Endothelial cell of umbilical vein (primary cell): Measurements from ENCODE around the gene SYCE1L. TPM values are rescaled to one million over a fixed set of nuclear protein-coding genes. Genes with fewer than 3 reads are reported as not detected.

Source experiments
- BruUV-seq: library from RNA; stranded (reverse); fragments of 400-500 nt; replicated peaks from 2 replicates; lab custom pipeline; 2021; lab: Mats Ljungman, UMichigan
- CTCF ChIA-PET: fragments of 300-600, 350-600 bp; sonication (Branson Sonifier 250); formaldehyde crosslinking; loops from one replicate; lab custom pipeline; 2021; ENCODE audit warnings: antibody characterized with exemption, inconsistent platforms; lab: Charles Lee
- POLR2A ChIA-PET: fragments of 300-600, 350-600 bp; sonication (Branson Sonifier 250); formaldehyde crosslinking; loops from one replicate; lab custom pipeline; 2021; ENCODE audit warnings: antibody characterized with exemption, inconsistent platforms; lab: Charles Lee
- DNase-seq: peaks from one replicate; pipeline ENCODE4 v3.0.0-alpha.2; 2011; ENCODE audit warnings: low read depth, low spot score
- FAIRE-seq: peaks from 2 replicates; lab custom pipeline; 2011; peaks lifted over from hg19 to GRCh38; lab: Jason Lieb, UNC
- H2AFZ ChIP-seq: 2 replicates; pipeline ENCODE4 v1.6.0; 2012; ENCODE audit warnings: low read depth, low read length, control low read depth, inconsistent platforms
- H3K27ac ChIP-seq: 2 replicates; pipeline ENCODE4 v1.5.1; 2011; ENCODE audit warnings: low read depth, mild to moderate bottlenecking, control low read depth, low read length, moderate library complexity; ENCODE audit not compliant: insufficient read depth
- H3K27me3 ChIP-seq, 2 experiments: 2 replicates each; pipeline versions ENCODE4 v1.6.0 to v1.6.1; 2011; ENCODE audit warnings: low read length in 2 of 2, mixed read lengths in 1 of 2; ENCODE audit not compliant: control insufficient read depth in 2 of 2, insufficient read depth in 2 of 2
- H3K36me3 ChIP-seq, 2 experiments: 2 replicates in 1 of 2; 3 replicates in 1 of 2; pipeline ENCODE4 v1.5.1; 2011; ENCODE audit warnings: low read length in 2 of 2, mild to moderate bottlenecking in 1 of 2, moderate library complexity in 1 of 2; ENCODE audit not compliant: control insufficient read depth in 2 of 2, insufficient read depth in 2 of 2; ENCODE audit errors: extremely low read depth in 1 of 2
- H3K4me1 ChIP-seq: 3 replicates; pipeline ENCODE4 v1.5.1; 2011; ENCODE audit warnings: mild to moderate bottlenecking, low read length; ENCODE audit not compliant: control insufficient read depth, insufficient read depth; ENCODE audit errors: extremely low read depth
- H3K4me2 ChIP-seq: 2 replicates; pipeline ENCODE4 v1.6.1; 2011; ENCODE audit warnings: low read length, control low read depth, mixed read lengths; ENCODE audit not compliant: insufficient read depth
- H3K4me3 ChIP-seq, 3 experiments: fragments of 200-600 bp in 1 of 3; sonication (generic), shearing (Covaris generic) in 1 of 3; replicated peaks in 1 of 3; 2 replicates each; pipeline ENCODE4 v1.5.1; 2011 to 2016; ENCODE audit warnings: control low read depth in 3 of 3, low read length in 3 of 3, mild to moderate bottlenecking in 2 of 3, inconsistent platforms in 1 of 3, low read depth in 1 of 3, moderate library complexity in 1 of 3; ENCODE audit not compliant: insufficient read depth in 1 of 3
- H3K79me2 ChIP-seq: 2 replicates; pipeline ENCODE4 v1.6.0; 2012; ENCODE audit warnings: low read length, inconsistent platforms; ENCODE audit not compliant: control insufficient read depth, insufficient read depth
- H3K9ac ChIP-seq: replicated peaks from 2 replicates; pipeline ENCODE3; 2011; ENCODE audit warnings: low read length, control low read depth; ENCODE audit not compliant: insufficient read depth; ENCODE audit errors: extremely low read depth
- H3K9me1 ChIP-seq: replicated peaks from 3 replicates; pipeline ENCODE4 v1.6.0; 2011; ENCODE audit warnings: mild to moderate bottlenecking, low read length; ENCODE audit not compliant: control insufficient read depth, insufficient read depth; ENCODE audit errors: extremely low read depth
- H3K9me3 ChIP-seq: replicated peaks from 2 replicates; pipeline ENCODE4 v1.5.1; 2012; ENCODE audit warnings: low read length, inconsistent platforms; ENCODE audit not compliant: control insufficient read depth, insufficient read depth
- H4K20me1 ChIP-seq: replicated peaks from 2 replicates; pipeline ENCODE3; 2011; ENCODE audit warnings: mild to moderate bottlenecking, low read length; ENCODE audit not compliant: control insufficient read depth, insufficient read depth; ENCODE audit errors: extremely low read depth
- CTCF ChIP-seq, 2 donors: IDR thresholded peaks; 1 replicate in 1 of 2; 2 replicates in 1 of 2; pipeline ENCODE4 v1.5.1; 2011; ENCODE audit warnings: low read length in 2 of 2, mild to moderate bottlenecking in 2 of 2, moderate library complexity in 2 of 2, control low read depth in 1 of 2, inconsistent platforms in 1 of 2, low read depth in 1 of 2; ENCODE audit not compliant: insufficient read depth in 1 of 2; ENCODE audit errors: extremely low read depth in 1 of 2
- FOS ChIP-seq: IDR thresholded peaks from 2 replicates; pipeline ENCODE4 v1.6.1; 2011; ENCODE audit warnings: mild to moderate bottlenecking, low read length, moderate library complexity, borderline replicate concordance; ENCODE audit not compliant: insufficient read depth
- MAX ChIP-seq: IDR thresholded peaks from 2 replicates; pipeline ENCODE4 v1.6.1; 2011; ENCODE audit not compliant: insufficient read depth, insufficient read length
- MYC ChIP-seq: IDR thresholded peaks from one replicate; pipeline ENCODE4 v1.6.1; 2011; ENCODE audit warnings: mild to moderate bottlenecking, low read depth, low read length
- dilution Hi-C: fragments of 300-500 bp; cut with MboI; formaldehyde crosslinking; loops from one replicate; pipeline ENCODE4 v1.15.0; 2019; ENCODE audit warnings: low sequenced_read_pairs; ENCODE audit not compliant: extremely low pct_ligation_motif_present
- intact Hi-C: fragments of 100-400 bp; cut with micrococcal nuclease; formaldehyde crosslinking; loops from one replicate; pipeline ENCODE4 v1.10.0; 2022
- polyA plus RNA-seq, 4 experiments: library from polyadenylated mRNA; depleted of rRNA in 3 of 4; stranded (reverse) in 3 of 4; unstranded in 1 of 4; fragments of >200 nt; gene quantifications; 2 replicates each; pipeline versions ENCODE4 v1.2.1 to v1.2.3, GENCODE V29; 2011 to 2012; ENCODE audit warnings: missing spikeins in 1 of 4
- total RNA-seq: library from RNA; stranded (reverse); gene quantifications from 2 replicates; pipeline ENCODE4 v1.2.3, GENCODE V29; 2021

Gene SYCE1L
- total and polyA plus RNA-seq, 2 donors (not counting 3 experiments of a cell fraction or from before 2014, with no cell fraction given): 6.8 to 13.7 TPM

DNA sequence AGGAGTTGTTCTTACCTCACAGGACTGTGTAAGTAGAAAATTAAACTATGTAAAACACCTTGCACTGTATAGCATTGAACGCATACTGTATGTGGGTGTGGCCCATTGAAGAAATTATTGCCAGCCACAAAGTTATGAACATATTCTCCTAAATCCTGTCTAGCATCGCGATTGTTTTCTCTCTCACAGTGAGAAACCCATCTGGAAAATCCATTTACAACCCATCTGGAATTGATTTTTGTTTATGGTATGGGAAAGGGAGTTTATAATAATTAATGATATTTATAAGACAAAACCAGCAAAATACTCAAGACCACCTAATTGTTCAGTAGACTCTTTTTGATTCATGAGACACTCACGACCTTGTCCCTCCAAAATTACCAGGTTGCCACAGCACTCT lies 30.3 kb upstream of the SYCE1L start:
- H3K4me3 ChIP-seq: no peak overlapping the region
- no peak for TF ChIP-seq MYC
- no peak for TF ChIP-seq FOS
- TF ChIP-seq MAX: no peak
- no peak for TF ChIP-seq CTCF (IDR thresholded peaks at IDR 0.05; ENCODE audit: extremely low read depth in 1 of 2, insufficient read depth in 1 of 2, low read depth in 1 of 2, low read length in 2 of 2)
- peaks cover 2 to 6% of the 10 kb centered on the region in 2 experiments for H3K27me3 ChIP-seq
- intact Hi-C loops: no loop called here
- H3K79me2 ChIP-seq: no peaks in the 10 kb centered on the region
- CTCF ChIA-PET: interaction anchor here (3.5 to 5.4 kb wide), 3 partner anchors 1370 to 1382 kb away, joined by 40 to 85 read pairs (median 73); no protein-coding TSS in a partner anchor
- no peak overlapping the region for H3K4me2 ChIP-seq
- H2AFZ ChIP-seq: no peak overlapping the region
- no peak overlapping the region for H3K9ac ChIP-seq
- FAIRE-seq (no peak), DNase-seq (no peak)
- H3K36me3 ChIP-seq: no peaks in the 10 kb centered on the region
- no peaks in the 10 kb centered on the region for H3K9me3 ChIP-seq
- H3K9me1 ChIP-seq: no peaks in the 10 kb centered on the region
- H3K4me1 ChIP-seq: peaks cover 17% of the 10 kb centered on the region
- dilution Hi-C loops: no loop called here
- H3K27ac ChIP-seq: no peak overlapping the region
- no peaks in the 10 kb centered on the region for H4K20me1 ChIP-seq
- POLR2A ChIA-PET: no interaction called here
- BruUV-seq: no TSS peak
